Stimulated activated CD8-positive, alpha-beta memory T cell treated with anti-CD3 and anti-CD28 coated beads, Interleukin-7, amount 100 ng/mL, for 4 hours (primary cell): ENCODE measurements around the gene GOLGA6L4.
"Not testable (repeated sequence)": the region's sequence is repeated elsewhere in the genome, so short reads cannot be mapped to it uniquely, and the experiment has no call there.

ENCODE experiments used
- DNase-seq, 2 donors: peaks; one replicate each; pipeline ENCODE4 v3.0.0-alpha.2; 2020; ENCODE audit warnings: low read depth in 2 of 2

Gene GOLGA6L4

GRCh38 chr15:84235573-84235972 is at the start of gene GOLGA6L4:
GOLGA6L4 (plus strand) TSS chr15:84235773; CDS start chr15:84235835, 62 bp downstream.
- DNase-seq: not testable (repeated sequence)

GRCh38 chr15:84192982-84193381 is 42.6 kb upstream of the GOLGA6L4 start:
- DNase-seq: not testable (repeated sequence)

GRCh38 chr15:84195603-84196002 is 40.0 kb upstream of the GOLGA6L4 start:
- DNase-seq: not testable (repeated sequence)

- not testable (repeated sequence) for DNase-seq
These were observed 38.9 kb upstream of the GOLGA6L4 start for GRCh38 chr15:84196530-84197188.

- not testable (repeated sequence) for DNase-seq
These were observed 35.7 kb upstream of the GOLGA6L4 start for GRCh38 chr15:84199865-84200264.

GRCh38 chr15:84246441-84246840 is 10.9 kb downstream of the GOLGA6L4 start:
- not testable (repeated sequence) for DNase-seq
